GM12878 (cell line): ENCODE data around the gene GXYLT1.

Source experiments
- ETV6 ChIP-seq, 2 experiments: fragments of 450-650 bp in 1 of 2; IDR thresholded peaks in 1 of 2; conservative IDR thresholded peaks in 1 of 2; 2 replicates each; pipeline ENCODE4 v1.6.1; 2014; ENCODE audit warnings: antibody characterized with exemption in 1 of 2, borderline replicate concordance in 1 of 2, low read depth in 1 of 2, mild to moderate bottlenecking in 1 of 2, moderate library complexity in 1 of 2
- EZH2 ChIP-seq: IDR thresholded peaks from 2 replicates; pipeline ENCODE4 v1.6.1; 2012; ENCODE audit warnings: low read depth, mild to moderate bottlenecking, control low read depth, inconsistent platforms, low read length, borderline replicate concordance; ENCODE audit not compliant: control insufficient read depth
- HDAC6 ChIP-seq: fragments of 200-600 bp; sonication (generic); IDR thresholded peaks from one replicate; pipeline ENCODE4 v1.8.0; 2017; ENCODE audit warnings: antibody characterized with exemption; ENCODE audit not compliant: unreplicated experiment
- HDGF ChIP-seq: fragments of 450-650 bp; IDR thresholded peaks from 2 replicates; pipeline ENCODE4 v1.6.1; 2016; ENCODE audit warnings: antibody characterized with exemption
- JUND ChIP-seq: IDR thresholded peaks from 2 replicates; pipeline ENCODE4 v1.6.1; 2012; ENCODE audit warnings: low read depth, mild to moderate bottlenecking, low read length, improper control_type of control experiment, moderate library complexity
- NFIC ChIP-seq: IDR thresholded peaks from 2 replicates; pipeline ENCODE4 v1.6.1; 2012; ENCODE audit warnings: low read depth, mild to moderate bottlenecking, inconsistent platforms, low read length, moderate library complexity
- NRF1 ChIP-seq: conservative IDR thresholded peaks from 2 replicates; pipeline ENCODE4 v1.6.1; 2011; ENCODE audit warnings: mild to moderate bottlenecking, low read depth, low read length, improper control_type of control experiment
- POLR2A ChIP-seq: IDR thresholded peaks from 2 replicates; pipeline ENCODE4 v1.6.1; 2011; ENCODE audit warnings: low read depth, mild to moderate bottlenecking, low read length
- RFX5 ChIP-seq: IDR thresholded peaks from 2 replicates; pipeline ENCODE4 v1.6.1; 2011; ENCODE audit warnings: low read depth, low read length, improper control_type of control experiment
- TAF1 ChIP-seq: IDR thresholded peaks from 2 replicates; pipeline ENCODE4 v1.6.1; 2011; ENCODE audit warnings: mild to moderate bottlenecking, low read depth, low read length, borderline replicate concordance
- ZNF274 ChIP-seq: IDR thresholded peaks from one replicate; pipeline ENCODE4 v1.8.0; 2011; ENCODE audit not compliant: insufficient read length, insufficient read depth
- ZSCAN29 ChIP-seq: fragments of 450-650 bp; IDR thresholded peaks from 2 replicates; pipeline ENCODE4 v1.6.1; 2017; ENCODE audit warnings: mild to moderate bottlenecking, moderate library complexity
- TF ChIP-seq, protein P1 (sequence below): IDR thresholded peaks from 2 replicates; pipeline ENCODE4 v1.6.1; 2012; ENCODE audit warnings: low read depth, low read length, improper control_type of control experiment
- TF ChIP-seq, protein P2 (sequence below), 3 experiments: IDR thresholded peaks in 2 of 3; conservative IDR thresholded peaks in 1 of 3; 2 replicates each; pipeline ENCODE4 v1.5.1; 2011; ENCODE audit warnings: low read depth in 3 of 3, low read length in 3 of 3, mild to moderate bottlenecking in 3 of 3, control low read depth in 2 of 3, moderate library complexity in 2 of 3, inconsistent platforms in 1 of 3, mixed read lengths in 1 of 3; ENCODE audit not compliant: control insufficient read depth in 2 of 3, insufficient read depth in 1 of 3; ENCODE audit errors: extremely low read depth in 1 of 3

DNA sequence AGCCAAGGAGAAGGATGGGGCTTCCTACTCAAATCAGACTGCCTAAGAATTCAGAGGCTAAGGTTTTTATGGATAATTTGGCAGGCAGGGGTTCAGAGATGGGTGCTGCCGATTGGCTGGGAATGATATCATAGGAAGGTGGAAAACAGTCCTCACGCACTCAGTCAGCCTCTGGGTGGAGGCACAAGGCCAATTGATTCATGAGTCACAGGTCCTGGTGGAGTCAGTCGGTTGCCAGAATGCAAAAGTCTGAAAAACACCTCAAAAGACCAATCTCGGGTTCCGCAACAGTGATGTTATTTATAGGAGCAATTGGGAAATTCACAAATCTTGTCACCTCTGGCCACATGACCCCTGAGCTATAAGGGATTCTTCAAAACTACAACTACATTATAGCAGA lies 105.5 kb downstream of the GXYLT1 start:
- TF ChIP-seq RFX5 (no peak), NRF1 (no peak), ETV6 (conservative IDR thresholded peaks at IDR 0.05 in 1 of 2, IDR thresholded peaks at IDR 0.05 in 1 of 2; ENCODE audit: borderline replicate concordance in 1 of 2, low read depth in 1 of 2) (no peak), JUND (no peak), NFIC (no peak), HDGF (no peak), HDAC6 (no peak), EZH2 (no peak), ZNF274 (no peak), POLR2A (no peak), TAF1 (no peak), ZSCAN29 (no peak)
- TF ChIP-seq, protein P1, sequence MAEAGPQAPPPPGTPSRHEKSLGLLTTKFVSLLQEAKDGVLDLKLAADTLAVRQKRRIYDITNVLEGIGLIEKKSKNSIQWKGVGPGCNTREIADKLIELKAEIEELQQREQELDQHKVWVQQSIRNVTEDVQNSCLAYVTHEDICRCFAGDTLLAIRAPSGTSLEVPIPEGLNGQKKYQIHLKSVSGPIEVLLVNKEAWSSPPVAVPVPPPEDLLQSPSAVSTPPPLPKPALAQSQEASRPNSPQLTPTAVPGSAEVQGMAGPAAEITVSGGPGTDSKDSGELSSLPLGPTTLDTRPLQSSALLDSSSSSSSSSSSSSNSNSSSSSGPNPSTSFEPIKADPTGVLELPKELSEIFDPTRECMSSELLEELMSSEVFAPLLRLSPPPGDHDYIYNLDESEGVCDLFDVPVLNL = no peak
- TF ChIP-seq, protein P2, sequence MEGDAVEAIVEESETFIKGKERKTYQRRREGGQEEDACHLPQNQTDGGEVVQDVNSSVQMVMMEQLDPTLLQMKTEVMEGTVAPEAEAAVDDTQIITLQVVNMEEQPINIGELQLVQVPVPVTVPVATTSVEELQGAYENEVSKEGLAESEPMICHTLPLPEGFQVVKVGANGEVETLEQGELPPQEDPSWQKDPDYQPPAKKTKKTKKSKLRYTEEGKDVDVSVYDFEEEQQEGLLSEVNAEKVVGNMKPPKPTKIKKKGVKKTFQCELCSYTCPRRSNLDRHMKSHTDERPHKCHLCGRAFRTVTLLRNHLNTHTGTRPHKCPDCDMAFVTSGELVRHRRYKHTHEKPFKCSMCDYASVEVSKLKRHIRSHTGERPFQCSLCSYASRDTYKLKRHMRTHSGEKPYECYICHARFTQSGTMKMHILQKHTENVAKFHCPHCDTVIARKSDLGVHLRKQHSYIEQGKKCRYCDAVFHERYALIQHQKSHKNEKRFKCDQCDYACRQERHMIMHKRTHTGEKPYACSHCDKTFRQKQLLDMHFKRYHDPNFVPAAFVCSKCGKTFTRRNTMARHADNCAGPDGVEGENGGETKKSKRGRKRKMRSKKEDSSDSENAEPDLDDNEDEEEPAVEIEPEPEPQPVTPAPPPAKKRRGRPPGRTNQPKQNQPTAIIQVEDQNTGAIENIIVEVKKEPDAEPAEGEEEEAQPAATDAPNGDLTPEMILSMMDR (IDR thresholded peaks at IDR 0.05 in 2 of 3, conservative IDR thresholded peaks at IDR 0.05 in 1 of 3; ENCODE audit: control insufficient read depth in 2 of 3, extremely low read depth in 1 of 3, insufficient read depth in 1 of 3, low read depth in 3 of 3, low read length in 3 of 3) = peak in 1 of 3 experiments; percentile 3; a peak in 1 of 6 replicates
